K562 (cell line): ENCODE results near the gene FBLN2. TPM values are rescaled to one million over a fixed set of nuclear protein-coding genes. Genes with fewer than 3 reads are reported as not detected.

Experiments used
- ATAC-seq: fragments of 200-7000 bp; cut with Tn5 transposase; 3 replicates; pipeline ENCODE4 v1.9.1; 2020; ENCODE audit warnings: moderate library complexity
- BruUV-seq: library from RNA; stranded (reverse); fragments of 400-500 nt; replicated peaks from 2 replicates; lab custom pipeline; 2021; lab: Mats Ljungman, UMichigan
- CTCF ChIA-PET: fragments of 300-600 bp; formaldehyde crosslinking; extraction: SDS; loops from one replicate; lab custom pipeline; 2021; ENCODE audit warnings: low intra/inter-chr PET ratio; lab: Yijun Ruan, JAX
- POLR2A ChIA-PET: fragments of 300-600, 350-650 bp; sonication (Branson Sonifier 250); formaldehyde crosslinking; extraction: SDS; loops from one replicate; lab custom pipeline; 2021; ENCODE audit warnings: antibody characterized with exemption, inconsistent platforms; lab: Yijun Ruan, JAX
- DNase-seq, 4 experiments: peaks; one replicate each; pipeline versions ENCODE4 v3.0.0 to v3.0.0-alpha.2; 2011 to 2018; ENCODE audit warnings: low spot score in 3 of 4, mixed read lengths in 3 of 4; ENCODE audit errors: extremely low read depth in 1 of 4
- FAIRE-seq: peaks from 2 replicates; lab custom pipeline; 2011; peaks lifted over from hg19 to GRCh38; lab: Jason Lieb, UNC
- H2AFZ ChIP-seq: 2 replicates; pipeline ENCODE4 v1.6.0; 2011; ENCODE audit warnings: low read depth, low read length, control low read depth, inconsistent platforms
- H3K27ac ChIP-seq: fragments of 200-600 bp; 3 replicates; pipeline ENCODE4 v1.8.0; 2011; ENCODE audit warnings: low read depth, mild to moderate bottlenecking, control low read depth, inconsistent platforms, low read length, moderate library complexity, mixed read lengths; ENCODE audit errors: extremely low read depth
- H3K27me3 ChIP-seq, 2 experiments: fragments of 300-600 bp in 1 of 2; 2 replicates in 1 of 2; 3 replicates in 1 of 2; pipeline versions ENCODE4 v1.6.0 to v1.8.0; 2011; ENCODE audit warnings: inconsistent platforms in 2 of 2, low read length in 2 of 2, mild to moderate bottlenecking in 1 of 2, mixed read lengths in 1 of 2, moderate library complexity in 1 of 2; ENCODE audit not compliant: control insufficient read depth in 2 of 2, insufficient read depth in 2 of 2
- H3K36me3 ChIP-seq: fragments of 300-600 bp; 3 replicates; pipeline ENCODE4 v1.8.0; 2011; ENCODE audit warnings: mild to moderate bottlenecking, low read length, inconsistent platforms; ENCODE audit not compliant: control insufficient read depth, insufficient read depth
- H3K4me1 ChIP-seq, 2 experiments: fragments of 200-600 bp in 1 of 2; replicated peaks in 1 of 2; 2 replicates in 1 of 2; 3 replicates in 1 of 2; pipeline versions ENCODE4 v1.5.1 to v1.8.0; 2011; ENCODE audit warnings: inconsistent platforms in 2 of 2, low read length in 2 of 2, mild to moderate bottlenecking in 1 of 2, mixed read lengths in 1 of 2, moderate library complexity in 1 of 2; ENCODE audit not compliant: control insufficient read depth in 2 of 2, insufficient read depth in 2 of 2
- H3K4me2 ChIP-seq: 2 replicates; pipeline ENCODE4 v1.6.1; 2011; ENCODE audit warnings: low read length, control low read depth, inconsistent platforms, mixed read lengths; ENCODE audit not compliant: insufficient read depth
- H3K4me3 ChIP-seq: fragments of 200-600 bp; sonication (generic), shearing (Covaris generic); 2 replicates; pipeline ENCODE4 v1.5.1; 2016; ENCODE audit warnings: control low read depth, inconsistent platforms
- H3K79me2 ChIP-seq: fragments of 200-600 bp; 3 replicates; pipeline ENCODE4 v1.8.0; 2011; ENCODE audit warnings: low read length, inconsistent platforms; ENCODE audit not compliant: control insufficient read depth, insufficient read depth
- H3K9ac ChIP-seq, 2 experiments: 2 replicates each; pipeline versions ENCODE4 v1.6.0 to v1.6.1; 2011; ENCODE audit warnings: low read depth in 2 of 2, low read length in 2 of 2, control low read depth in 1 of 2, inconsistent platforms in 1 of 2, mild to moderate bottlenecking in 1 of 2, mixed read lengths in 1 of 2; ENCODE audit not compliant: insufficient read depth in 1 of 2
- H3K9me1 ChIP-seq: one replicate; pipeline ENCODE4 v1.6.0; 2011; ENCODE audit warnings: inconsistent platforms, mild to moderate bottlenecking, low read length, moderate library complexity; ENCODE audit not compliant: control insufficient read depth, insufficient read depth
- H3K9me3 ChIP-seq: replicated peaks from 2 replicates; pipeline ENCODE4 v1.5.1; 2011; ENCODE audit warnings: low read depth, low read length, inconsistent platforms; ENCODE audit not compliant: control insufficient read depth, insufficient read depth
- H4K20me1 ChIP-seq: replicated peaks from 2 replicates; pipeline ENCODE4 v1.6.1; 2011; ENCODE audit warnings: low read length, inconsistent platforms, mixed read lengths; ENCODE audit not compliant: control insufficient read depth, insufficient read depth
- ETS2 ChIP-seq: IDR thresholded peaks from 2 replicates; pipeline ENCODE4 v1.6.1; 2016; ENCODE audit warnings: borderline replicate concordance, missing genetic modification characterization, mild to moderate bottlenecking, moderate library complexity, missing compliant biosample characterization; ENCODE audit not compliant: poor library complexity, severe bottlenecking
- GTF2E2 ChIP-seq: fragments of 200-800 bp; sonication (Bioruptor generic); IDR thresholded peaks from 2 replicates; pipeline ENCODE4 v1.6.1; 2016; ENCODE audit warnings: missing genetic modification characterization, missing compliant biosample characterization
- RBM25 ChIP-seq: fragments of 200-400 bp; formaldehyde crosslinking; IDR thresholded peaks from 2 replicates; pipeline ENCODE4 v1.6.1; 2018; ENCODE audit warnings: low read length, low read depth, moderate library complexity; ENCODE audit not compliant: severe bottlenecking
- ZFP30 ChIP-seq: fragments of 250-450 bp; sonication (Bioruptor Pico); IDR thresholded peaks from 2 replicates; pipeline ENCODE4 v1.8.0; 2022; ENCODE audit warnings: moderate library complexity, mild to moderate bottlenecking, inconsistent platforms, borderline replicate concordance
- ZKSCAN8 ChIP-seq: fragments of 200-800 bp; sonication (Bioruptor generic); IDR thresholded peaks from 2 replicates; pipeline ENCODE4 v1.6.1; 2016; ENCODE audit warnings: missing genetic modification characterization, missing compliant biosample characterization
- ZNF57 ChIP-seq: fragments of 450-650 bp; formaldehyde crosslinking; IDR thresholded peaks from 2 replicates; pipeline ENCODE4 v1.4.0; 2020; ENCODE audit warnings: mild to moderate bottlenecking, moderate library complexity
- WGBS: fragments of 100-300 bp; shearing (Covaris generic); methylation state at CpG from one replicate; pipeline ENCODE4 v1.1.6; 2016; ENCODE audit warnings: low coverage, mixed read lengths; ENCODE audit not compliant: insufficient coverage; ENCODE audit errors: missing lambda C conversion rate; 5-methylcytosine and 5-hydroxymethylcytosine counted together
- in situ Hi-C: fragments of 300-500 bp; cut with MboI; formaldehyde crosslinking; loops from 4 replicates; pipeline ENCODE4 v1.15.0; 2018; ENCODE audit warnings: inconsistent platforms, mixed read lengths
- intact Hi-C: fragments of 100-400 bp; cut with micrococcal nuclease; formaldehyde crosslinking; loops from 2 replicates; pipeline ENCODE4 v1.14.2; 2022
- polyA plus RNA-seq, 8 experiments: library from polyadenylated mRNA; depleted of rRNA in 4 of 8; stranded (reverse) in 5 of 8; unstranded in 3 of 8; fragments of >200 nt; fragmentation: Nextera tagmentation in 2 of 8; fragmentation: Illumina TruSeq in 1 of 8; extraction: Ambion mirVana in 2 of 8; extraction: Trizol in 1 of 8; gene quantifications; 2 replicates each; pipeline versions ENCODE4 v1.2.1 to v1.2.3, GENCODE V29; 2011 to 2014; ENCODE audit warnings: inconsistent platforms in 1 of 8, missing spikeins in 1 of 8
- total RNA-seq, 7 experiments: library from RNA; depleted of rRNA in 6 of 7; stranded (reverse); fragments of >200 nt in 6 of 7; fragmentation: Illumina TruSeq in 2 of 7; extraction: Trizol in 2 of 7; gene quantifications; 2 replicates each; pipeline versions ENCODE4 v1.2.1 to v1.2.3, GENCODE V29; 2011 to 2021; ENCODE audit warnings: low replicate concordance in 1 of 7
- TF ChIP-seq, protein P1 (sequence below): fragments of 450-650 bp; conservative IDR thresholded peaks from 2 replicates; pipeline ENCODE4 v1.6.1; 2016; ENCODE audit warnings: missing genetic modification characterization, low read depth, mild to moderate bottlenecking, control low read depth, missing compliant biosample characterization

FBLN2 gene
- total and polyA plus RNA-seq, 9 of the 15 experiments (the other 6 are each of a cell fraction or from before 2014, with no cell fraction given), result 0.03 to 0.10 (median 0.04) TPM; not detected in 6

DNA sequence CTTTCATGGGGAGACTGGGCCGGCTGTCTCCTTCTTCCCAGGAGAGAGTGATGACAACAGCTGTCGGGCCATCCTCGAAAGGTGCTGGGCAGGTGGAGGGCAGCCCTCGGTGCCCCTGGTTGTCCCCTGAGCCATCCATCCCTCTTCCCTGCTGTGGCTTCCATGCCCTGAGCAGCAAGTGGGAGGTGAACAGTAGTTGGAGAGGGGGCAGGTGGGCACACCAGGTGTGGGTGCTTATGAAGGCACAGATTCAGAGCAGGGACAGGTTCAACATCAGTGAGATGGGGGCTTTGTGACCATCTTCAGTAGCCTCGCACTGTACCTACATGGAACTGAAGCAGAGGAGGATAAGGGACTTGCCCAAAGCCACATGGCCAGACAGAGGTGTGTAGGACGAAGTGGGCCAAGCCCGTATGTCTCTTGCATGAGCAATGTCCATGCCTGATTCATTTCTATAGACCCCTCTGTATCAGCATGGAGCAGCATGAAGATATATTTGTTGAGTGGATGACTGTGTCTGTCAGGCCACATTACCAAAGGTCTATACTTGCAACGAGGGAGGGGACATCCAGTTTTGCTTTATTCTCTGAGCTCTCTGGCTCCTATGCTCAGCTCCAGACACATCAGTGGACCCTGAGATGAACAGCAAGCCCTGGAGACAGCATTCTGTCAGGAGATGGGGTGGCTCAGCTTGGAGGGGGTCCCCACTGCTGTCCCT lies 107.8 kb downstream of the FBLN2 start:
- Histone ChIP-seq H3K9me3 (no peaks in the 10 kb centered on the region), H3K4me3 (no peak overlapping the region), H3K27me3 (peaks cover 2 to 49% of the 10 kb centered on the region in 2 experiments; a peak in 3 of 5 replicates), H4K20me1 (peaks cover 12% of the 10 kb centered on the region), H3K27ac (no peak overlapping the region), H3K9ac (no peak overlapping the region), H3K79me2 (no peaks in the 10 kb centered on the region), H3K4me2 (no peak overlapping the region), H3K9me1 (no peaks in the 10 kb centered on the region), H3K36me3 (no peaks in the 10 kb centered on the region), H2AFZ (no peak overlapping the region), H3K4me1 (peaks cover 8 to 30% of the 10 kb centered on the region in 2 experiments; a peak in 4 of 5 replicates)
- ATAC-seq (no peak), FAIRE-seq (no peak), DNase-seq (no peak)
- POLR2A ChIA-PET, result interaction anchor here (0.6 to 1.0 kb wide), 2 partner anchors 22 to 102 kb away, joined by 3 read pairs; no protein-coding TSS in a partner anchor
- CTCF ChIA-PET, result interaction anchor here (1.3 to 2.3 kb wide), 4 partner anchors 160 to 458 kb away, joined by 4 to 14 read pairs (median 10); no protein-coding TSS in a partner anchor
- TF ChIP-seq, protein P1, sequence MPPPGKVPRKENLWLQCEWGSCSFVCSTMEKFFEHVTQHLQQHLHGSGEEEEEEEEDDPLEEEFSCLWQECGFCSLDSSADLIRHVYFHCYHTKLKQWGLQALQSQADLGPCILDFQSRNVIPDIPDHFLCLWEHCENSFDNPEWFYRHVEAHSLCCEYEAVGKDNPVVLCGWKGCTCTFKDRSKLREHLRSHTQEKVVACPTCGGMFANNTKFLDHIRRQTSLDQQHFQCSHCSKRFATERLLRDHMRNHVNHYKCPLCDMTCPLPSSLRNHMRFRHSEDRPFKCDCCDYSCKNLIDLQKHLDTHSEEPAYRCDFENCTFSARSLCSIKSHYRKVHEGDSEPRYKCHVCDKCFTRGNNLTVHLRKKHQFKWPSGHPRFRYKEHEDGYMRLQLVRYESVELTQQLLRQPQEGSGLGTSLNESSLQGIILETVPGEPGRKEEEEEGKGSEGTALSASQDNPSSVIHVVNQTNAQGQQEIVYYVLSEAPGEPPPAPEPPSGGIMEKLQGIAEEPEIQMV (tag), result no peak
- TF ChIP-seq ZKSCAN8 (CRISPR knock-in tag) (no peak), GTF2E2 (tag) (no peak), ETS2 (tag) (no peak), ZFP30 (CRISPR knock-in tag) (no peak), ZNF57 (CRISPR knock-in tag) (no peak), RBM25 (peak; percentile 70)
- in situ Hi-C loops, result loop anchor here (25.0 kb wide), 1 partner anchor 1256 kb away; no protein-coding TSS in a partner anchor
- WGBS, result 3% methylated on average over 8 of the region's 8 CpGs
- intact Hi-C loops, result loop anchor here (1.0 to 10.0 kb wide), 3 partner anchors 229 to 468 kb away; partner anchors contain the start of genes CHCHD4 and TMEM43
- BruUV-seq, result no TSS peak
